Ovary (tissue), 9 donors: ENCODE results near the gene VHLL. TPM values are rescaled to one million over a fixed set of nuclear protein-coding genes. Genes with fewer than 3 reads are reported as not detected.
"Not testable (repeated sequence)": the region's sequence is repeated elsewhere in the genome, so short reads cannot be mapped to it uniquely, and the experiment has no call there.

Experiments
- DNase-seq, 5 donors: peaks; one replicate each; pipeline ENCODE4 v3.0.0-alpha.2; 2019 to 2020
- H3K27ac ChIP-seq, 2 donors: fragments of 200-600 bp; one replicate each; pipeline versions ENCODE4 v1.5.1 to v1.8.0; 2019 to 2022
- H3K27me3 ChIP-seq: fragments of 200-600 bp; one replicate; pipeline ENCODE4 v1.8.0; 2022
- H3K36me3 ChIP-seq: fragments of 200-600 bp; sonication (generic); one replicate; pipeline ENCODE4 v1.5.1; 2019
- H3K4me1 ChIP-seq: one replicate; pipeline ENCODE4 v1.8.1; 2013; ENCODE audit warnings: mild to moderate bottlenecking, moderate library complexity; ENCODE audit not compliant: insufficient read depth
- H3K4me3 ChIP-seq: fragments of 200-600 bp; sonication (generic); one replicate; pipeline ENCODE4 v1.5.1; 2017
- H3K9me3 ChIP-seq, 2 donors: fragments of 200-600 bp in 1 of 2; sonication (generic) in 1 of 2; one replicate each; pipeline versions ENCODE4 v1.5.1 to v1.8.1; 2013 to 2019; ENCODE audit warnings: mild to moderate bottlenecking in 1 of 2, moderate library complexity in 1 of 2
- EP300 ChIP-seq: sonication (generic); formaldehyde crosslinking; IDR thresholded peaks from one replicate; pipeline ENCODE4 v1.6.1; 2017; ENCODE audit warnings: antibody characterized with exemption
- POLR2A ChIP-seq: fragments of 450-650 bp; IDR thresholded peaks from one replicate; pipeline ENCODE4 v1.6.1; 2017; ENCODE audit warnings: antibody characterized with exemption, mild to moderate bottlenecking, moderate library complexity
- WGBS, 3 donors: extraction: QIAGEN DNeasy Blood & Tissue Kit in 1 of 3; methylation state at CpG; one replicate each; pipeline versions ENCODE4 v1.1.5 to v1.1.7; 2013 to 2017; 5-methylcytosine and 5-hydroxymethylcytosine counted together
- intact Hi-C, 4 donors: fragments of 100-400 bp; cut with DNase I; formaldehyde crosslinking; loops; one replicate each; pipeline versions ENCODE4 v1.11.0 to v1.15.1; 2022 to 2023
- polyA plus RNA-seq, 2 donors: library from polyadenylated mRNA; stranded (reverse); fragments of 200-250 nt in 1 of 2; fragments of 350-450 nt in 1 of 2; fragmentation: Illumina TruSeq in 1 of 2; extraction: RNeasy Lipid Tissue Mini Kit (QIAGEN cat#74804) in 1 of 2; gene quantifications; one replicate each; pipeline ENCODE4 v1.2.3, GENCODE V29; 2013 to 2014
- total RNA-seq, 7 donors: library from RNA; depleted of rRNA in 2 of 7; stranded (reverse); fragments of >200 nt in 2 of 7; fragmentation: NEBNext Ultra II Directional in 3 of 7; extraction: Animal tissue kit (Norgen Biotek cat#: 25700) in 3 of 7; gene quantifications; one replicate each; pipeline versions ENCODE4 v1.1.0 to v1.2.4, GENCODE V29; 2016 to 2023
- TF ChIP-seq, protein P1 (sequence below), 3 donors: fragments of 450-650 bp in 2 of 3; fragments of 200-600 bp in 1 of 3; IDR thresholded peaks; one replicate each; pipeline versions ENCODE4 v1.5.1 to v1.8.0; 2016 to 2022; ENCODE audit warnings: antibody characterized with exemption in 3 of 3, mild to moderate bottlenecking in 1 of 3
- donor health status: DM: no; HTN: no; CAD: no; lungs with moderate emphysema.
- donor health status: DM: no; HTN: no; CAD: no.
- donor health status: Bipolar disorder and iron deficiency.
- donor health status: DM: yes; HTN: yes; CAD: no.
- donor health status: DM: no; HTN: no; CAD: no.
- donor health status: DM: yes; HTN: yes; CAD: no.

The VHLL gene
- total and polyA plus RNA-seq, 9 donors = 0.33 to 0.56 (median 0.40) TPM; not detected in 5

DNA sequence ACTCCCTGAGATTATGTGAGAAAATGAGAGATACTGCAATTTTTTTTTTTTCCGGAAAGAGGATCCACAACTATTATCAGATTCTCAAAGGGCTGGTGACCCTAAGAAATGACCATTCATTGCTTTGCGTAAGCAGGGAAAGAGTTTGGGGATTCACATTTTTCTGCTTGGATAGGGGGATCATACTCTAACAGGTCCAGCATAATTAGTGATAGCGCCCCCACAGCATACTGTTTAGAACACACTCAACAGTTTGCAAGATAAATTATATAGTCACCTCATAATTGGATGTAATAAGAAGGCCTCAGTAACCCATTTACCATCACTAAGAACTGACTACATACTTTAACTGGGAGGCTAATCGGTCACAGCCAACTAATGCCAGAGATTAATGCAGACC lies 37.1 kb upstream of the VHLL start:
- Histone ChIP-seq H3K27me3 (no peaks in the 10 kb centered on the region), H3K9me3 (no peaks in the 10 kb centered on the region), H3K4me3 (no peak overlapping the region), H3K27ac (no peak overlapping the region), H3K4me1 (peaks cover 7% of the 10 kb centered on the region), H3K36me3 (no peaks in the 10 kb centered on the region)
- intact Hi-C loops = no loop called here
- TF ChIP-seq, protein P1, sequence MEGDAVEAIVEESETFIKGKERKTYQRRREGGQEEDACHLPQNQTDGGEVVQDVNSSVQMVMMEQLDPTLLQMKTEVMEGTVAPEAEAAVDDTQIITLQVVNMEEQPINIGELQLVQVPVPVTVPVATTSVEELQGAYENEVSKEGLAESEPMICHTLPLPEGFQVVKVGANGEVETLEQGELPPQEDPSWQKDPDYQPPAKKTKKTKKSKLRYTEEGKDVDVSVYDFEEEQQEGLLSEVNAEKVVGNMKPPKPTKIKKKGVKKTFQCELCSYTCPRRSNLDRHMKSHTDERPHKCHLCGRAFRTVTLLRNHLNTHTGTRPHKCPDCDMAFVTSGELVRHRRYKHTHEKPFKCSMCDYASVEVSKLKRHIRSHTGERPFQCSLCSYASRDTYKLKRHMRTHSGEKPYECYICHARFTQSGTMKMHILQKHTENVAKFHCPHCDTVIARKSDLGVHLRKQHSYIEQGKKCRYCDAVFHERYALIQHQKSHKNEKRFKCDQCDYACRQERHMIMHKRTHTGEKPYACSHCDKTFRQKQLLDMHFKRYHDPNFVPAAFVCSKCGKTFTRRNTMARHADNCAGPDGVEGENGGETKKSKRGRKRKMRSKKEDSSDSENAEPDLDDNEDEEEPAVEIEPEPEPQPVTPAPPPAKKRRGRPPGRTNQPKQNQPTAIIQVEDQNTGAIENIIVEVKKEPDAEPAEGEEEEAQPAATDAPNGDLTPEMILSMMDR (IDR thresholded peaks at IDR 0.05) = no peak
- TF ChIP-seq EP300 (no peak), POLR2A (no peak)
- WGBS, 3 donors = 59 to 70% (median 70%) methylated on average over 4 of the region's 4 CpGs
- DNase-seq = no peak

GRCh38 chr1:156323179-156323578 lies 24.1 kb upstream of the VHLL start:
- H3K4me1 ChIP-seq, H3K36me3 ChIP-seq, H3K9me3 ChIP-seq, H3K27ac ChIP-seq, H3K4me3 ChIP-seq, DNase-seq, H3K27me3 ChIP-seq, intact Hi-C loops: not testable (repeated sequence)
- WGBS, 3 donors = 92 to 94% (median 92%) methylated on average over 9 of the region's 9 CpGs

DNA sequence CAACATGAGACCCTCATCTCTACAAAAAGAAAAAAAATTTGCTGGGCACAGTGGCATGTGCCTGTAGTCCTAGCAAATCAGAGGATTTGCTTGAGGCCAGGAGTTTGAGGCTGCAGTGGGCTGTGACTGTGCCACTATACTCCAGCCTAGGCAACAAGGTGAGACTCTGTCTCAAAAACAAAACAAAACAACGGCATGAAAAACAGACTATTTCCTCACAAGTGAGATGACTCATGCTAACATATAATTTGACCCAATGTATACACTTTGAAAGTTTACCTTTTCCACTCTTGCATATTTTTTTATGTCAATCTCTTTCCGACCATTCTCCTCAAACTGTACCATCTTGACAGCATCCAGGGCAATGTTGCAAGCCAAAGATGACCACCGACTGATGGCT lies 21.5 kb upstream of the VHLL start:
- Histone ChIP-seq H3K27ac (no peak overlapping the region), H3K27me3 (no peaks in the 10 kb centered on the region), H3K9me3 (no peaks in the 10 kb centered on the region), H3K4me3 (no peak overlapping the region), H3K36me3 (no peaks in the 10 kb centered on the region), H3K4me1 (no peaks in the 10 kb centered on the region)
- intact Hi-C loops = no loop called here
- WGBS, 3 donors = 74 to 84% (median 80%) methylated on average over 3 of the region's 3 CpGs
- TF ChIP-seq, protein P1 (IDR thresholded peaks at IDR 0.05) = no peak
- TF ChIP-seq POLR2A (no peak), EP300 (no peak)
- DNase-seq = no peak

DNA sequence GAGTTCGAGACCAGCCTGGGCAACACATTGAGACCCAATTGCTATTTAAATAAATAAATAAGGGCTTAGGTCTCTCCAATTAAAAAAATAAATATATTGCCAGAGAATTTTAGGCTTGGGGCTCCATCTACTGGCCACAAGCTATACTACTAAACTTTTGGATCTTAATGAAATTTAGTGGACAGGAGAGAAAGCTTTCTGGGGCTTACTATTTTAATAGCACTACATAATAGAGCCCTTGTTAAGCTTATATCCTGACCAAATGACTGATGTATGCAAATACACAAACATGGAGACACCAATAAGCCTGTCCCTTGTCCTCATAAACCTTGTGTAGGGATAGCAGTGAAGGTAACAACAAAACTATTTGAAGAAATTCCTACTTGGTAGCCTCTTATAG lies 20.6 kb upstream of the VHLL start:
- Histone ChIP-seq H3K4me1 (no peaks in the 10 kb centered on the region), H3K27me3 (no peaks in the 10 kb centered on the region), H3K9me3 (no peaks in the 10 kb centered on the region), H3K4me3 (no peak overlapping the region), H3K36me3 (no peaks in the 10 kb centered on the region), H3K27ac (no peak overlapping the region)
- intact Hi-C loops = loop anchor here in 1 of 4 donors (5.0 kb wide), 1 partner anchor 172 kb away; no protein-coding TSS in a partner anchor
- WGBS, 3 donors = 68 to 82% (median 79%) methylated on average over 1 of the region's 1 CpG
- TF ChIP-seq, protein P1 (IDR thresholded peaks at IDR 0.05) = peak in 1 of 3 donors; percentile 13
- TF ChIP-seq POLR2A (no peak), EP300 (no peak)
- DNase-seq = no peak

GRCh38 chr1:156316909-156317308 lies 17.8 kb upstream of the VHLL start:
- 88 to 93% (median 92%) methylated on average over 7 of the region's 7 CpGs for WGBS, 3 donors
- H3K4me3 ChIP-seq = no peak overlapping the region
- TF ChIP-seq EP300 = no peak
- no peaks in the 10 kb centered on the region for H3K9me3 ChIP-seq
- intact Hi-C loops = loop anchor here in 1 of 4 donors (5.0 kb wide), 1 partner anchor 170 kb away; no protein-coding TSS in a partner anchor
- no peak for DNase-seq
- H3K27me3 ChIP-seq = no peaks in the 10 kb centered on the region
- H3K36me3 ChIP-seq = no peaks in the 10 kb centered on the region
- H3K27ac ChIP-seq = no peak overlapping the region
- no peaks in the 10 kb centered on the region for H3K4me1 ChIP-seq
